Loucy (cell line): Measurements from ENCODE around the gene CDH22.

ENCODE experiments used
- H2AFZ ChIP-seq: fragments of 200-600 bp; sonication (generic); 2 replicates; pipeline ENCODE4 v1.6.0; 2016; ENCODE audit warnings: antibody characterized with exemption, mild to moderate bottlenecking, low read length, moderate library complexity
- H3F3A ChIP-seq: fragments of 200-600 bp; 2 replicates; pipeline ENCODE4 v1.6.0; 2016; ENCODE audit warnings: antibody characterized with exemption, low read depth, mild to moderate bottlenecking
- H3K27me3 ChIP-seq: fragments of 200-600 bp; sonication (generic); 2 replicates; pipeline ENCODE4 v1.6.1; 2014; ENCODE audit warnings: low read length, mild to moderate bottlenecking; ENCODE audit not compliant: insufficient read depth, poor library complexity, severe bottlenecking
- H3K36me3 ChIP-seq: fragments of 200-600 bp; sonication (generic); 2 replicates; pipeline ENCODE4 v1.6.1; 2016; ENCODE audit warnings: low read length; ENCODE audit not compliant: insufficient read depth
- H3K4me1 ChIP-seq: fragments of 200-600 bp; sonication (generic); 2 replicates; pipeline ENCODE4 v1.5.1; 2014; ENCODE audit warnings: low read length, mild to moderate bottlenecking; ENCODE audit not compliant: insufficient read depth, poor library complexity, severe bottlenecking
- H3K4me2 ChIP-seq: fragments of 200-600 bp; sonication (generic); 2 replicates; pipeline ENCODE4 v1.6.0; 2014; ENCODE audit warnings: antibody characterized with exemption, low read length, low read depth, mild to moderate bottlenecking; ENCODE audit not compliant: poor library complexity, severe bottlenecking
- H3K4me3 ChIP-seq: fragments of 200-600 bp; sonication (generic); 2 replicates; pipeline ENCODE4 v1.5.1; 2014; ENCODE audit warnings: low read length, mild to moderate bottlenecking, mixed read lengths; ENCODE audit not compliant: poor library complexity, severe bottlenecking
- H3K79me2 ChIP-seq: fragments of 200-600 bp; sonication (generic); 2 replicates; pipeline ENCODE4 v1.6.1; 2014; ENCODE audit warnings: low read length; ENCODE audit not compliant: insufficient read depth
- H3K9ac ChIP-seq: fragments of 200-600 bp; sonication (generic); 2 replicates; pipeline ENCODE4 v1.6.0; 2014; ENCODE audit warnings: mild to moderate bottlenecking, low read depth, low read length, moderate library complexity; ENCODE audit not compliant: poor library complexity, severe bottlenecking
- H3K9me2 ChIP-seq: fragments of 200-600 bp; sonication (generic); replicated peaks from 2 replicates; pipeline ENCODE4 v1.6.1; 2016; ENCODE audit warnings: low read depth, low read length, mixed read lengths
- H3K9me3 ChIP-seq: fragments of 200-600 bp; sonication (generic); 2 replicates; pipeline ENCODE4 v1.6.1; 2014; ENCODE audit warnings: mild to moderate bottlenecking, antibody characterized with exemption, low read length, low read depth; ENCODE audit not compliant: insufficient read depth
- H4K20me1 ChIP-seq: fragments of 200-600 bp; sonication (generic); 2 replicates; pipeline ENCODE4 v1.6.0; 2014; ENCODE audit warnings: antibody characterized with exemption, low read length, mild to moderate bottlenecking; ENCODE audit not compliant: insufficient read depth, poor library complexity, severe bottlenecking
- EZH2phosphoT487 ChIP-seq: fragments of 200-600 bp; IDR thresholded peaks from 2 replicates; pipeline ENCODE4 v1.6.1; 2018; ENCODE audit warnings: antibody characterized with exemption, mild to moderate bottlenecking, moderate library complexity, borderline replicate concordance
- TF ChIP-seq, protein P1 (sequence below): fragments of 200-600 bp; sonication (generic); conservative IDR thresholded peaks from 2 replicates; pipeline ENCODE4 v1.5.1; 2014; ENCODE audit warnings: mild to moderate bottlenecking, antibody characterized with exemption, low read length

CDH22 gene

DNA sequence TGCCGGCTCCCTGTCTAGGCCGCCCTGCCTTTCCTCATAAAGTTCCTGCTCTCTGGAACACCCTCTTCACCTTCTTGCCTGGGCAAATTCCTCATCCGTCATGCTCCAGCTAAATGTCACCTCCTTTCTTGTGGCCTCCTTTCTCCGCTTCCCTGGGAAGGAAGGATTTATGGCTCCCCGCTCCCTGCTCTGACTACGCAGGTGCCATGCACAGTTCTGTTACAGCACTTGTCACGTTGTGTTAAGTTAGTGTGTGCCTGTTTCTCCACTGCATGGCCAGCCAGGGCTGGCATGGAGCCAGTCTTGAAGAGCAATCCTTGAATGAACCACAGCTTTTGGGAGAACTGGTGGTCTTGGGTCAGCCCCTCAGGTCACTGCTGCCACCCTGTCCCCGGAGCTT is 128.4 kb downstream of the CDH22 start:
- Histone ChIP-seq H2AFZ (no peak overlapping the region), H3K9me2 (no peaks in the 10 kb centered on the region), H3F3A (no peaks in the 10 kb centered on the region), H3K4me2 (no peak overlapping the region), H3K4me1 (no peaks in the 10 kb centered on the region), H3K36me3 (no peaks in the 10 kb centered on the region), H3K9ac (no peak overlapping the region), H3K9me3 (no peaks in the 10 kb centered on the region), H3K79me2 (no peaks in the 10 kb centered on the region), H3K27me3 (no peaks in the 10 kb centered on the region), H3K4me3 (no peak overlapping the region), H4K20me1 (no peaks in the 10 kb centered on the region)
- TF ChIP-seq, protein P1, sequence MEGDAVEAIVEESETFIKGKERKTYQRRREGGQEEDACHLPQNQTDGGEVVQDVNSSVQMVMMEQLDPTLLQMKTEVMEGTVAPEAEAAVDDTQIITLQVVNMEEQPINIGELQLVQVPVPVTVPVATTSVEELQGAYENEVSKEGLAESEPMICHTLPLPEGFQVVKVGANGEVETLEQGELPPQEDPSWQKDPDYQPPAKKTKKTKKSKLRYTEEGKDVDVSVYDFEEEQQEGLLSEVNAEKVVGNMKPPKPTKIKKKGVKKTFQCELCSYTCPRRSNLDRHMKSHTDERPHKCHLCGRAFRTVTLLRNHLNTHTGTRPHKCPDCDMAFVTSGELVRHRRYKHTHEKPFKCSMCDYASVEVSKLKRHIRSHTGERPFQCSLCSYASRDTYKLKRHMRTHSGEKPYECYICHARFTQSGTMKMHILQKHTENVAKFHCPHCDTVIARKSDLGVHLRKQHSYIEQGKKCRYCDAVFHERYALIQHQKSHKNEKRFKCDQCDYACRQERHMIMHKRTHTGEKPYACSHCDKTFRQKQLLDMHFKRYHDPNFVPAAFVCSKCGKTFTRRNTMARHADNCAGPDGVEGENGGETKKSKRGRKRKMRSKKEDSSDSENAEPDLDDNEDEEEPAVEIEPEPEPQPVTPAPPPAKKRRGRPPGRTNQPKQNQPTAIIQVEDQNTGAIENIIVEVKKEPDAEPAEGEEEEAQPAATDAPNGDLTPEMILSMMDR: no peak
- no peak for TF ChIP-seq EZH2phosphoT487

DNA sequence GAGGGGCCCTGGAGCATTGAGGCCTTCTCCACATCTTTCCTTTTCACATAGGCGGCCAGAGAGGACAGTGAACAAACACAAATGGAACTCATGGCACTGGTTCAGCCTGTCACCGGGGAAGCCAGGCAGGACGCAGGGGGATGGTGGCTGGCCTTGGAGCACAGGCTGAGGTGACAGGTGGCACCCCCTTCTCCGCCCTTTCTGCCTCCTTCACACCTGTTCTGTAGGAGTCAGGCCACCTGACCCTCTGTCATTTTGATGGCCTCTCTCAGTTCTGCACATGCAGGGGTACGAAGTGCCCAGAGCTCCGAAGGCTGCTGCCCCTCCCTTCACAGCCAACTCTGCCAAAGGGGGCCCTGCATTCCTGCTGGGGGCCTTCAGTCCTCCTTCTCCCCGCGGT is 129.4 kb downstream of the CDH22 start:
- H3K9ac ChIP-seq: no peak overlapping the region
- no peak overlapping the region for H3K4me2 ChIP-seq
- H3K79me2 ChIP-seq: no peaks in the 10 kb centered on the region
- no peak overlapping the region for H3K4me3 ChIP-seq
- no peaks in the 10 kb centered on the region for H3K9me2 ChIP-seq
- H3K27me3 ChIP-seq: no peaks in the 10 kb centered on the region
- H3F3A ChIP-seq: no peaks in the 10 kb centered on the region
- TF ChIP-seq EZH2phosphoT487: no peak
- TF ChIP-seq, protein P1: no peak
- H4K20me1 ChIP-seq: no peaks in the 10 kb centered on the region
- H3K9me3 ChIP-seq: no peaks in the 10 kb centered on the region
- H3K4me1 ChIP-seq: no peaks in the 10 kb centered on the region
- no peaks in the 10 kb centered on the region for H3K36me3 ChIP-seq
- no peak overlapping the region for H2AFZ ChIP-seq

DNA sequence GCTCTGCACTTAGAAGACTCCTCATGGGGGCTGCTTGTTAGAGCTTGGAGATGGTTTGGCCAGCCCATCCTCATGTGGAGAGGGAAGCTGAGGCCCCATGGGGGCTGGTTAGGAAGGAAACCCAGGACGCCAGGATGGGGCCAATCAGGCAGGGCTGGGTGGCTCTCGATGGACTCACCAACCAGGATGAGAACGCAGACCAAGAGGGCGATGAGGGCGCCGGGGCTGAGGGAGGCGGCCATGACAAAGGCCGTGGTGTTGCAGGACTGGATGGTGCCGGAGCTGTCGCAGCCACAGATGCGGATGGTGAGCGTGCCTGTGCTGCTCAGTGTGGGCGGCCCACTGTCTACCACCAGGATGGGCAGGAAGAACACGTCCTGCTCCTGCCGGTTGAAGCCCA is 130.5 kb downstream of the CDH22 start:
- no peak for TF ChIP-seq EZH2phosphoT487
- TF ChIP-seq, protein P1: no peak
- Histone ChIP-seq H4K20me1 (no peaks in the 10 kb centered on the region), H2AFZ (no peak overlapping the region), H3K36me3 (no peaks in the 10 kb centered on the region), H3K27me3 (no peaks in the 10 kb centered on the region), H3K4me3 (no peak overlapping the region), H3K9me3 (no peaks in the 10 kb centered on the region), H3K4me1 (no peaks in the 10 kb centered on the region), H3K79me2 (no peaks in the 10 kb centered on the region), H3K4me2 (no peak overlapping the region), H3F3A (no peaks in the 10 kb centered on the region), H3K9me2 (no peaks in the 10 kb centered on the region), H3K9ac (no peak overlapping the region)
